HepG2 (cell line): Measurements from ENCODE around the gene FMR1. TPM values are rescaled to one million over a fixed set of nuclear protein-coding genes. Genes with fewer than 3 reads are reported as not detected.
A peak's percentile ranks its signal among the peaks of the same experiment; 100 is the strongest.

ENCODE experiments used
- HNF1B ChIP-seq: sonication (generic); formaldehyde crosslinking; IDR thresholded peaks from 2 replicates; pipeline ENCODE4 v1.5.1; 2020; ENCODE audit warnings: mild to moderate bottlenecking, moderate library complexity, missing genetic modification reagents
- JUNB ChIP-seq: sonication (generic); formaldehyde crosslinking; IDR thresholded peaks from 2 replicates; pipeline ENCODE4 v1.8.0; 2022; ENCODE audit warnings: missing genetic modification reagents, mild to moderate bottlenecking, borderline replicate concordance
- KDM6A ChIP-seq: IDR thresholded peaks from 2 replicates; pipeline ENCODE4 v1.6.1; 2016; ENCODE audit warnings: low read depth
- MED13 ChIP-seq: sonication (generic); formaldehyde crosslinking; IDR thresholded peaks from 2 replicates; pipeline ENCODE4 v1.5.0; 2020; ENCODE audit warnings: missing genetic modification reagents
- RARA ChIP-seq: IDR thresholded peaks from 2 replicates; pipeline ENCODE4 v1.6.1; 2016; ENCODE audit warnings: missing genetic modification reagents, missing compliant biosample characterization
- SMARCE1 ChIP-seq: fragments of 450-650 bp; IDR thresholded peaks from 2 replicates; pipeline ENCODE4 v1.6.1; 2017; ENCODE audit warnings: borderline replicate concordance
- ZBTB40 ChIP-seq, 2 experiments: fragments of 450-650 bp in 1 of 2; sonication (generic) in 1 of 2; formaldehyde crosslinking in 1 of 2; IDR thresholded peaks; 2 replicates each; pipeline versions ENCODE4 v1.6.1 to v1.8.0; 2016 to 2022; ENCODE audit warnings: antibody characterized with exemption in 1 of 2, mild to moderate bottlenecking in 1 of 2, missing genetic modification reagents in 1 of 2
- ZNF768 ChIP-seq: sonication (generic); formaldehyde crosslinking; IDR thresholded peaks from 2 replicates; pipeline ENCODE4 v1.4.0; 2020; ENCODE audit warnings: missing genetic modification reagents
- ZNF841 ChIP-seq: sonication (generic); formaldehyde crosslinking; IDR thresholded peaks from 2 replicates; pipeline ENCODE4 v1.8.1; 2023; ENCODE audit warnings: missing genetic modification reagents, borderline replicate concordance
- ZSCAN30 ChIP-seq: sonication (generic); formaldehyde crosslinking; IDR thresholded peaks from 2 replicates; pipeline ENCODE4 v1.5.0; 2020; ENCODE audit warnings: mild to moderate bottlenecking, missing genetic modification reagents
- polyA plus RNA-seq, 8 experiments: library from polyadenylated mRNA; depleted of rRNA in 3 of 8; stranded (reverse) in 7 of 8; unstranded in 1 of 8; fragments of >200 nt; fragmentation: Illumina TruSeq in 4 of 8; extraction: Trizol in 4 of 8; gene quantifications; 2 replicates each; pipeline versions ENCODE4 v1.2.1 to v1.2.3, GENCODE V29; 2011 to 2016; ENCODE audit warnings: low read depth in 4 of 8, missing spikeins in 1 of 8, mixed read lengths in 1 of 8; ENCODE audit not compliant: insufficient read depth in 1 of 8
- total RNA-seq, 5 experiments: library from RNA; depleted of rRNA; stranded (reverse); fragments of >200 nt; fragmentation: Illumina TruSeq; extraction: Trizol; gene quantifications; 2 replicates each; pipeline ENCODE4 v1.2.3, GENCODE V29; 2016; ENCODE audit warnings: low read depth in 1 of 5

Gene FMR1
- total and polyA plus RNA-seq, 2 of the 13 experiments (the other 11 are each of a cell fraction or from before 2014, with no cell fraction given) = 27.8 to 49.6 TPM

DNA sequence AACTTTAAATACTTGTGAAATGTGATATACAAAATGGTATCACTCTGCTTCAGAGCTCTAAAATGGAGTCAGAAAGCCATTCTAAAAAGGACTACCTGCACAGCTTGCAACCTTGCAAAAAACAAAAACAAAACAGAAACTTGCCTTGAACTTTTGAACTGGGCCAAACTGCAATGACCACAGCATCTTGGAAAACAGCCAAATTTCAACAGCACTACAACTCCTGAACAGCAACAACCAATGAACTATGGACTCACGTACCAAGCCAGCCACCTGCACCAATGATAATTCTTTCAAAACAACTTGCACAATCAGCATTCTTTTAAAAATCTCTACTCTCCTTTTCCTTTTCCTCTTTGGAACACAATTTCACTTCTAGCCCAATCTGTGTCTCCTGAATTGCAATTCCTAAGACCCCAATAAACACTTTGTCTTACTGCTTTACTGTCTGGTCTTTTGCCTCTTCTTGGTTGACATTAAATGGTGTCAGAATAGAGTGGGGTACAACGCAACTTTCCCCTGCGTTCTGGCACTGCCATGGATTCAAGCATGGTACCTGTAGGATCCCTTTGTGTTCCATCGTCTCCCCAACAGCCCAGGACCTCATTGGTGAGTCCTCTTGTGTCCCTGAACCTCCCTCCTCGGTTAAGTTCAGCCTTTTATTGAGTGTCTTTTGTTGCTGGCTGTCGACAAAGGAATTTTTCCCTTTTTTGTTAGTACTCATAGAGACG lies 35.7 kb upstream of the FMR1 start (continued):
- TF ChIP-seq ZBTB40 (IDR thresholded peaks at IDR 0.05) (no peak), ZBTB40 (CRISPR knock-in tag; IDR thresholded peaks at IDR 0.05) (no peak), SMARCE1 (no peak), MED13 (no peak), RARA (CRISPR knock-in tag) (peak; percentile 98), ZSCAN30 (CRISPR knock-in tag) (no peak), KDM6A (CRISPR knock-in tag) (no peak), ZNF768 (CRISPR knock-in tag) (no peak), HNF1B (no peak), ZNF841 (no peak), JUNB (CRISPR knock-in tag) (no peak)
